Fibroblast of mammary gland (primary cell): ENCODE data around the gene CNTRL.

Source experiments
- DNase-seq: peaks from one replicate; pipeline ENCODE4 v3.0.0-alpha.2; 2010; ENCODE audit warnings: low read depth
- H3K4me3 ChIP-seq: 2 replicates; pipeline ENCODE4 v1.5.1; 2011; ENCODE audit warnings: low read depth, mild to moderate bottlenecking, low read length, moderate library complexity; ENCODE audit not compliant: control insufficient read depth
- CTCF ChIP-seq: conservative IDR thresholded peaks from 2 replicates; pipeline ENCODE4 v1.5.1; 2011; ENCODE audit warnings: low read depth, low read length, inconsistent platforms; ENCODE audit not compliant: control insufficient read depth, insufficient read depth

Gene CNTRL

GRCh38 chr9:121217609-121218292 lies 143.0 kb downstream of the CNTRL start:
- H3K4me3 ChIP-seq, result no peak overlapping the region
- TF ChIP-seq CTCF, result no peak
- peak; percentile 80 for DNase-seq

GRCh38 chr9:121218357-121219027 lies 143.7 kb downstream of the CNTRL start:
- no peak for DNase-seq
- H3K4me3 ChIP-seq, result no peak overlapping the region

GRCh38 chr9:121219530-121219929 lies 144.8 kb downstream of the CNTRL start:
- no peak overlapping the region for H3K4me3 ChIP-seq
- no peak for TF ChIP-seq CTCF
- no peak for DNase-seq

More at GRCh38 chr9:121218357-121219027, 143.7 kb downstream of the CNTRL start:
- no peak for TF ChIP-seq CTCF

GRCh38 chr9:121220996-121221663 lies 146.4 kb downstream of the CNTRL start:
- no peak for TF ChIP-seq CTCF
- no peak for DNase-seq
- H3K4me3 ChIP-seq, result no peak overlapping the region

GRCh38 chr9:121221664-121222055 lies 146.9 kb downstream of the CNTRL start:
- TF ChIP-seq CTCF, result no peak
- H3K4me3 ChIP-seq, result no peak overlapping the region
- no peak for DNase-seq

- peak; percentile 91 for TF ChIP-seq CTCF
- no peak overlapping the region for H3K4me3 ChIP-seq
- DNase-seq, result peak; percentile 76
Measured at GRCh38 chr9:121222524-121223171, 147.9 kb downstream of the CNTRL start.
